ENCODE results near the gene TEAD1. TPM values are rescaled to one million over a fixed set of nuclear protein-coding genes. Genes with fewer than 3 reads are reported as not detected.

The TEAD1 gene
- total RNA-seq, 4 donors from 2014 or later: 184 to 272 (median 208) TPM

GRCh38 chr11:12693094-12693478, 18.9 kb downstream of the TEAD1 start:
- 25 to 28% methylated on average over 3 to 4 of the region's 5 CpGs for WGBS, 2 donors (ENCODE audit: low coverage in 1 of 2)
- ATAC-seq: peak; percentile 7
- H3K9me3 ChIP-seq: no peaks in the 10 kb centered on the region
- no peaks in the 10 kb centered on the region for H3K36me3 ChIP-seq
- peak overlapping the region; percentile 76 to 82 (median 80) for H3K27ac ChIP-seq
- H3K4me3 ChIP-seq: peak overlapping the region in 1 of 2 donors; percentile 34
- H3K4me1 ChIP-seq: peaks cover 15 to 87% (median 29%) of the 10 kb centered on the region in 3 donors
- H3K27me3 ChIP-seq: no peaks in the 10 kb centered on the region
- TF ChIP-seq POLR2AphosphoS5 (IDR thresholded peaks at IDR 0.05) (no peak), POLR2A (IDR thresholded peaks at IDR 0.05) (no peak), CTCF (IDR thresholded peaks at IDR 0.05) (no peak), EP300 (IDR thresholded peaks at IDR 0.05) (no peak)

DNA sequence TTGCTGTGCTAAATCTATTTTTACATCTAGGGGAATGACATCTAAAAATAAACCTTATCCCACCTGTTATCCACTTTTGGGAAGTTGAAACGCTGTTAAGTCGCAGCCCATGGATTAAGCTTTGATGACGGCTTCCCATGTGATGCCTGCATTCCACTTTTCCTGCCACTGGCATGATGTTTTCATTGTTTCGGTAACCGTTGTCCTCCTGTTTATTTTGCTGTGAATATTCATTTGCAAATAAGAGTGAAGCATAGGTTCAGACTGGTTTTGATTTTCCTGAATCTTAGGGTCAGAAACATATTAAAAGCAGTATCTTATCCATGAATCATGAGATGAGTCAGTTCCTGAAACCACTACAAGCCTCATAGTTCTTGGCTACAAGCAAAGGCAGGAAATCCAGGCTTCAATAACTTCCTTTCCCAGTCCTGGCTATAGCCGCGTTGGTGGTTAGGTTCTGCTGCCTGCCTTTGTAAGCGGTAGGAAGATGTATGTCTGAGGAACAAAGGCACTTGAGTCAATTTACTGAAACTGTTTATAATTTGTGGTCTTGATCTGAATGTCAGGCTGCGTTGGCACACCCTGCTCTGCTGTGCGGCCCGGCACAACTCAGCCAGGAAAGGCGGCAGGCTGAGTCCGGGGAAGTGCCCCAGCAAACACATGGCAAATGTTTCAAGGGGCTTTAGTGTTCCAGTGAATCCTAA, 19.4 kb downstream of the TEAD1 start:
- Histone ChIP-seq H3K9me3 (no peaks in the 10 kb centered on the region), H3K27ac (peak overlapping the region; percentile 76 to 82 (median 80)), H3K36me3 (no peaks in the 10 kb centered on the region), H3K27me3 (no peaks in the 10 kb centered on the region), H3K4me1 (peaks cover 15 to 83% (median 26%) of the 10 kb centered on the region in 3 donors), H3K4me3 (peak overlapping the region in 1 of 2 donors; percentile 34)
- ATAC-seq: peak; percentile 83
- WGBS, 2 donors (ENCODE audit: low coverage in 1 of 2): 0 to 1% methylated on average over 12 to 13 of the region's 13 CpGs
- TF ChIP-seq POLR2AphosphoS5 (IDR thresholded peaks at IDR 0.05) (peak; percentile 91), POLR2A (IDR thresholded peaks at IDR 0.05) (no peak), CTCF (IDR thresholded peaks at IDR 0.05) (no peak)

GRCh38 chr11:12694183-12694531, 19.9 kb downstream of the TEAD1 start:
- H3K9me3 ChIP-seq: no peaks in the 10 kb centered on the region
- no peak for TF ChIP-seq EP300 (IDR thresholded peaks at IDR 0.05)
- no peak for TF ChIP-seq POLR2A (IDR thresholded peaks at IDR 0.05)
- TF ChIP-seq POLR2AphosphoS5 (IDR thresholded peaks at IDR 0.05): no peak
- no peak for TF ChIP-seq CTCF (IDR thresholded peaks at IDR 0.05)
- no peaks in the 10 kb centered on the region for H3K27me3 ChIP-seq
- H3K4me3 ChIP-seq: peak overlapping the region in 1 of 2 donors; percentile 34
- no peak for ATAC-seq
- WGBS, 2 donors (ENCODE audit: low coverage in 1 of 2): 11 to 27% methylated on average over 2 to 6 of the region's 6 CpGs
- H3K27ac ChIP-seq: peak overlapping the region; percentile 76 to 82 (median 80)
- H3K4me1 ChIP-seq: peaks cover 15 to 78% (median 26%) of the 10 kb centered on the region in 3 donors
- no peaks in the 10 kb centered on the region for H3K36me3 ChIP-seq

DNA sequence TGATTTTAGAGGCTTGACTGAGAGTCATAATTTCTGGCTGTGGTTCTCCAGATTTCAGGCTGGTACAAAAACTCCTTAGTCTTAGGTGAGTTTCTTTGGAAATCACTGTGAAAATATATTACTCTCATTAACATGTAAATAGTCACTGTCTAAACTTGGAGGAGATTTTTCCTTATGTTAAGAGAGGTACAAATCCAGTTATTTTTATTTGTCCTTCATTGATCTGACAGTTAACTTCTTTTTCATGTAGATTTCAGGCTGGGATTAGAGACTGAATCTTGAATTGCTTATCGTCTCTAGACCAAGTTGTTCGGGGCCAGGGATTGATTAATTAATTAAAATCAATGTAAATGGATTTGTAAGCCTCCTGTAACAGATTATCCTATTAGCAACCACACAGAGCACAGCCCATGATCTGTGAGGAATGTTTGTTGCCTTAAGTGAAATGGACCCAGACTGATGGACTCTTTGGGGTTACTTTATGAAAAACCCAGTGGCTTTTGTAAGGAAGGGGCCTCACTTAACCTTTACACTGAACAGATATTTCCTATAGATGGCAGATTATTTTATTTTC, 21.1 kb downstream of the TEAD1 start:
- no peaks in the 10 kb centered on the region for H3K27me3 ChIP-seq
- no peak overlapping the region for H3K4me3 ChIP-seq
- 62% methylated on average over 2 of the region's 2 CpGs; no CpG with 5 or more reads in 1 of the 2 donors for WGBS, 2 donors (ENCODE audit: low coverage in 1 of 2)
- H3K9me3 ChIP-seq: no peaks in the 10 kb centered on the region
- H3K36me3 ChIP-seq: no peaks in the 10 kb centered on the region
- no peak for ATAC-seq
- TF ChIP-seq EP300 (IDR thresholded peaks at IDR 0.05) (no peak), POLR2AphosphoS5 (IDR thresholded peaks at IDR 0.05) (no peak), CTCF (IDR thresholded peaks at IDR 0.05) (no peak), POLR2A (IDR thresholded peaks at IDR 0.05) (no peak)
- peaks cover 15 to 75% (median 26%) of the 10 kb centered on the region in 3 donors for H3K4me1 ChIP-seq
- peak overlapping the region; percentile 8 to 82 (median 78) for H3K27ac ChIP-seq

DNA sequence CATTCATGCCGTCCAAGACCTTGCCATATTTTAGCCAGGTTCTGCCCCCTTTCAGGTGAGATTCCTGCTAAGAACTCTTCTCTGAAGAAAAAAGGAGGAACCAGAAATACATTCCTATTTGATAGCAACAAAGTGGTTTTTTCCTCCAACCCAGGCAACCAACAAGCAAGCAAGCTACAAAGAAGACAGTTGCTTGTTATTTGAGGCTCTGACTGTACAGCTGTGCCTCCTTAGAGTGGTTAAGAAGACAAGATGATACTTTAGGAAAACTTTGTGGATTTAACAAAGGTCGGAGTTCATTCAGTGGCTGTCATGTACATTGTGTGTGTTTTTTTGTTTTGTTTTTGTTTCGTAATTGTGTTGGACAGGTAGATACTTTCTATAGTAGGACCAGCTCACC, 21.7 kb downstream of the TEAD1 start:
- H3K27ac ChIP-seq: no peak overlapping the region
- peaks cover 15 to 74% (median 26%) of the 10 kb centered on the region in 3 donors for H3K4me1 ChIP-seq

More for the DNA sequence above, 21.7 kb downstream of the TEAD1 start:
- 92 to 97% methylated on average over 2 to 3 of the region's 3 CpGs for WGBS, 2 donors (ENCODE audit: low coverage in 1 of 2)
- Histone ChIP-seq H3K9me3 (no peaks in the 10 kb centered on the region), H3K4me3 (no peak overlapping the region), H3K27me3 (no peaks in the 10 kb centered on the region), H3K36me3 (no peaks in the 10 kb centered on the region)
- no peak for ATAC-seq
- TF ChIP-seq POLR2A (IDR thresholded peaks at IDR 0.05): no peak
- no peak for TF ChIP-seq CTCF (IDR thresholded peaks at IDR 0.05)
- TF ChIP-seq EP300 (IDR thresholded peaks at IDR 0.05): no peak
- TF ChIP-seq POLR2AphosphoS5 (IDR thresholded peaks at IDR 0.05): no peak

Data from gastroesophageal sphincter (tissue), 4 donors.